NCI-H460 (cell line): ENCODE measurements around the gene PLA2G4A. TPM values are rescaled to one million over a fixed set of nuclear protein-coding genes. Genes with fewer than 3 reads are reported as not detected.

Experiments used
- DNase-seq: peaks from one replicate; pipeline ENCODE4 v3.0.0-alpha.2; 2016; ENCODE audit warnings: low read depth; ENCODE audit errors: extremely low read depth
- total RNA-seq: library from RNA; depleted of rRNA; stranded (reverse); fragments of >200 nt; shearing (Covaris generic); gene quantifications from 2 replicates; pipeline ENCODE4 v1.2.3, GENCODE V29; 2014; rRNA removed

The PLA2G4A gene
- total RNA-seq, 1 experiment from 2014 or later = 40.9 TPM

GRCh38 chr1:187003353-187003752, 174.6 kb downstream of the PLA2G4A start:
- DNase-seq = no peak

- DNase-seq = no peak
Observed at GRCh38 chr1:187006896-187007295, 178.1 kb downstream of the PLA2G4A start.

- no peak for DNase-seq
Observed at GRCh38 chr1:187009320-187009719, 180.6 kb downstream of the PLA2G4A start.

- no peak for DNase-seq
Observed at GRCh38 chr1:187010571-187011309, 182.0 kb downstream of the PLA2G4A start.

- DNase-seq = no peak
Observed at GRCh38 chr1:187013582-187014200, 184.9 kb downstream of the PLA2G4A start.

GRCh38 chr1:187018291-187018690, 189.5 kb downstream of the PLA2G4A start:
- DNase-seq = no peak

- DNase-seq = no peak
Observed at GRCh38 chr1:187027253-187027652, 198.5 kb downstream of the PLA2G4A start.

GRCh38 chr1:187032316-187032981, 203.7 kb downstream of the PLA2G4A start:
- no peak for DNase-seq

GRCh38 chr1:187032982-187033692, 204.4 kb downstream of the PLA2G4A start:
- DNase-seq = no peak

- DNase-seq = no peak
Observed at GRCh38 chr1:187033693-187034390, 205.1 kb downstream of the PLA2G4A start.

- no peak for DNase-seq
Observed at GRCh38 chr1:187034501-187034900, 205.8 kb downstream of the PLA2G4A start.

- DNase-seq = no peak
Observed at GRCh38 chr1:187037973-187038553, 209.3 kb downstream of the PLA2G4A start.

Other genes starting within 250 kb of the PLA2G4A start
- 2.4 and 3.7 TPM in 2 replicates for gene PTGS2, start 148.5 kb upstream of the PLA2G4A start, total RNA-seq